SJSA1 (cell line): ENCODE results near the gene PTPRG. TPM values are rescaled to one million over a fixed set of nuclear protein-coding genes. Genes with fewer than 3 reads are reported as not detected.

Experiments
- DNase-seq, 2 experiments: peaks; one replicate each; pipeline ENCODE4 v3.0.0-alpha.2; 2015 to 2020; ENCODE audit warnings: low spot score in 2 of 2, low read depth in 1 of 2
- H3K27ac ChIP-seq: fragments of 250-450 bp; sonication (Bioruptor Pico); 2 replicates; pipeline ENCODE4 v1.5.1; 2020; ENCODE audit warnings: mild to moderate bottlenecking, moderate library complexity
- H3K27me3 ChIP-seq: fragments of 250-450 bp; sonication (Bioruptor Pico); replicated peaks from 2 replicates; pipeline ENCODE4 v1.5.1; 2020; ENCODE audit warnings: mild to moderate bottlenecking, moderate library complexity
- H3K36me3 ChIP-seq: fragments of 250-450 bp; sonication (Bioruptor Pico); 2 replicates; pipeline ENCODE4 v1.5.1; 2020; ENCODE audit warnings: mild to moderate bottlenecking
- H3K4me1 ChIP-seq: fragments of 250-450 bp; sonication (Bioruptor Pico); replicated peaks from 2 replicates; pipeline ENCODE4 v1.6.1; 2021; ENCODE audit warnings: mild to moderate bottlenecking
- H3K4me3 ChIP-seq: fragments of 250-450 bp; sonication (Bioruptor Pico); 2 replicates; pipeline ENCODE4 v1.5.1; 2020; ENCODE audit warnings: mild to moderate bottlenecking
- H3K9me3 ChIP-seq: fragments of 250-450 bp; sonication (Bioruptor Pico); replicated peaks from 2 replicates; pipeline ENCODE4 v1.5.1; 2020; ENCODE audit warnings: mild to moderate bottlenecking
- total RNA-seq: library from RNA; depleted of rRNA; stranded (reverse); fragments of >200 nt; shearing (Covaris generic); gene quantifications from 2 replicates; pipeline ENCODE4 v1.2.3, GENCODE V29; 2014

PTPRG gene
- total RNA-seq, 1 experiment from 2014 or later = 18.5 TPM

DNA sequence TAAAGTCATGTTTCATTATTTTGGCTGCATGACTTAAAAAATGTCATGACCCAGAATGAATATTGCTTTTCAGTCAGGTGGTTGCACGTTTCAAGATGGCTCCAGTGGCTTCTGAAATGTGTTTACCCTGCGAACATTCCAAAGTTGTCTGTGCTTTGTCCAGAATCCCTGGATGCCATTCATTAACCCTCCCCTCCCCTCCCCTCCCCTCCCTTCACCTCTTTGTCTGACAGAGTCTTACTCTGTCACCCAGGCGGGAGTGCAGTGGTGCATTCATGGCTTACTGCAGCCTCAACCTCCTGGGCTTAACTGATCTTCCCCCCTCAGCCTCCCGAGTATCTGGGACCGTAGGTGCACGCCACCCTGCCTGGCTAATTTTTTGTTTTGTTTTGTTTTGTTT, 308.0 kb downstream of the PTPRG start:
- no peaks in the 10 kb centered on the region for H3K27me3 ChIP-seq
- DNase-seq = no peak
- no peak overlapping the region for H3K27ac ChIP-seq
- no peak overlapping the region for H3K4me3 ChIP-seq
- H3K4me1 ChIP-seq = no peaks in the 10 kb centered on the region
- no peaks in the 10 kb centered on the region for H3K36me3 ChIP-seq
- no peaks in the 10 kb centered on the region for H3K9me3 ChIP-seq

DNA sequence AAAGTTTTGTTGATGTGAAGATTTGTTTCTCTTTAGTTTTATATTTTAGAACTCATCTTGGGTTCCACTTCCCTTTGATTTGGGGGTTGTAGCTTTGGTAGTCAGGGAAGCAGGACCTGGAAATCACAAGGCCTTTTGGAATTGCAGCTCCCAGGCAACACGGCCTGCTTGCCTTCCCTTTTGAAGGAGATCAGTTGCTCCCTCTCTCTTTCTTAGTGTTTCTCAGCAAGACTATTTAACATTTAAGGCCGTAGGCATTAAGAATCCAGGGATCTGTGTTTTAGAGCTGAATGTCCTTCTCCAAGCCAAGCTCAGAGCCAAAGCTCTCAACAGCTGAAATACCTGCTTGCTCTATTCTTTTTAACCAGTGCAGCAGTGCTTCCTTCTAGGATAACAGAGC, 310.3 kb downstream of the PTPRG start:
- Histone ChIP-seq H3K27ac (no peak overlapping the region), H3K27me3 (no peaks in the 10 kb centered on the region), H3K36me3 (no peaks in the 10 kb centered on the region), H3K4me1 (no peaks in the 10 kb centered on the region; the same call in 1 of the 2 replicates), H3K4me3 (no peak overlapping the region), H3K9me3 (no peaks in the 10 kb centered on the region)
- no peak for DNase-seq

DNA sequence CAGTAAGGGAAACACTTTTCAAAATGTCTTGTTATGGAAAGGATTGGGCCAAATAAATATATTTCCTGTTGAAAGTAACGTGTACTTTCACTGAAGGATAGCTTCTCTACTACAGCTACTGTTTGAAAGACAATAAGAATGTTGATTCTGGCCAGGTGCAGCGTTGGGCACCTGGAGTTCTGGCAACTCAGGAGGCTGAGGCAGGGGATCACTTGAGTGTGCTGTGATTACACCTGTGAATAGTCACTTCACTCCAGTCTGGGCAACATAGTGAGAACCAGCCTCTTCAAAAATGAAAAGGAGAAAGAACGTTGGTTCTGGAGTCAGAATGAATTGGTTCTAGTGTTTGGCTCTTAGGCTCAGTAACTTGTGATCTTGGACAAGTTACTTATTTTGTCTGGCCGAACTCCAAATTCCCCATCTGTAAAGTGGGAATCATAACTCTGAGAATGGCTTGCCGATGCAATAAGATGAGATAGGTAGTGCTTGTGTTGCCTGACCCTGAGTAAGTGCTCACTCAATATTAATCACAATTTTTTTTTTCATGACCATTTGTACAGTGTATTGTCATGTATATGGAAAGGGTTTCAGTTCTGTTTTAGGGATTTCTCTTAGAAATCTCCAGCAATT, 310.8 kb downstream of the PTPRG start:
- no peak overlapping the region for H3K27ac ChIP-seq
- no peaks in the 10 kb centered on the region for H3K36me3 ChIP-seq
- no peaks in the 10 kb centered on the region for H3K9me3 ChIP-seq
- no peak for DNase-seq
- H3K4me3 ChIP-seq = no peak overlapping the region
- H3K27me3 ChIP-seq = no peaks in the 10 kb centered on the region
- no peaks in the 10 kb centered on the region; the same call in 1 of the 2 replicates for H3K4me1 ChIP-seq

DNA sequence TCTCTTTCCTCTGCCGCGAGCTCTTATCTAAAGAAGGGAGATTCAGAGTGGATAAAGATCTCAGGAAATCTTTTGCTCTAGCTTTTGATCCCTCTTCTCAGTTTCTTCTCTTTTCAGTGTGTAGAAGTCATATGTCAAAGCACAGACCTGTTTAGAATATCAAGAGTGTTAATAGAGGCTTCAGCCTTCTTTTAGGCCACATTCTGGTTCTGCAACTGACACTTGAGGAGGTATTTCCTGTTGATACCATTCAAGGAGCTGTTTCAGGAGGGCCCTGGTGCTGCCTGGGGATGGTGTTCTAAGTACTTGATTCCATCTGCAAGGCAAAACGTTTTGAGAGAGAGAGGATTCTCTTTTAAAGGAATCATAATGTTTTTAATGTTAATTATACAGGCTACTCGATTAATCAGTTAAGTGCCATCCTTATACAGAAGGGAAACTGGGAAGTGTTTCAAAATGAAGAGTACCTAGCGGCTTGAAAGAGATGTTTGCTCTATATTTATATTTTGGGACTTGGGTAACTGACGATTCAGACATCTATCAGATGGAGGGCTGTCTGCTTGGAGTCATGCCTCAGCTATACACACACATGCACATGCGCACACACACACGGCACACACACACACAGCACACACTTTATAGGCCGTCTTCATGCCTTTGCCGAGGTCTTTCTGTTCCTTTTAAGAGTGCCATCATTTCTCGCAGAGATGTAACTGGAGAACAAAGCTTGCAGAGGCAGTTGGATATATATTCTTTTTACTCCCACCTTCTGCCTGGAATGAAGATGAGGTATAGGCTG, 313.9 kb downstream of the PTPRG start:
- Histone ChIP-seq H3K36me3 (no peaks in the 10 kb centered on the region), H3K27ac (no peak overlapping the region), H3K4me1 (no peaks in the 10 kb centered on the region; the same call in 1 of the 2 replicates), H3K4me3 (no peak overlapping the region), H3K9me3 (no peaks in the 10 kb centered on the region), H3K27me3 (no peaks in the 10 kb centered on the region)
- no peak for DNase-seq

DNA sequence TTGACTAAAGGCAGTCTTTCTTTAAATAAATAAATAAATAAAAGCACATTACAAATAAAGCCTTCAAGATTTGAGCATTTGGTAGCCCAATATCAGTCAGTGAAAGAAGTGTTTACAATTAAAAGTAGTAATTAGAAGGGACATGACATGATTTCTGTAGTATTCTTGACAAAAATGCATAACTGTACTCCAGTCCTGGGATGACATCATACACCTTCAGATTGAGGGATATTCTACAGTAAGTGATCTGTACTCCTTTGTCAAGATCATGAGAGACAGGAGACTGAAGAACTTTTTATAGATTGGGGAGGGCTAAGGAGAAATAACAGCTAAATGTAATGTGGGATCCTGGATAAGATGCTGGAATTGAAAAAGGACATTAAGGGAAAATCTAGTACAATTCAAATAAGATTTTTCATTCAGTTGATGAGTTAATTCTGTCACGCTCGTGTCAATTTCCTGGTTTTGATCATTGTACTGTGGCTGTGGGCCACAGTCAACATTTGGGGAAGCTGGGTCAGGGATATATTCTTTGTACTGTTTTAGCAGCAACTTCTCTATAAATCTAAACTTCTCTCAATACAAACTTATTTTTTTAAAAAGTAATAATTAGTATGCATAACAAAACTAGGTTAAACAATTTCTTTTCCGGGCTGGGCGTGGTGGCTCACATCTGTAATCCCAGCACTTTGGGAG, 314.8 kb downstream of the PTPRG start:
- no peaks in the 10 kb centered on the region for H3K36me3 ChIP-seq
- H3K4me3 ChIP-seq = no peak overlapping the region
- H3K9me3 ChIP-seq = no peaks in the 10 kb centered on the region
- DNase-seq = no peak
- no peak overlapping the region for H3K27ac ChIP-seq
- no peaks in the 10 kb centered on the region for H3K27me3 ChIP-seq
- no peaks in the 10 kb centered on the region; the same call in 1 of the 2 replicates for H3K4me1 ChIP-seq

DNA sequence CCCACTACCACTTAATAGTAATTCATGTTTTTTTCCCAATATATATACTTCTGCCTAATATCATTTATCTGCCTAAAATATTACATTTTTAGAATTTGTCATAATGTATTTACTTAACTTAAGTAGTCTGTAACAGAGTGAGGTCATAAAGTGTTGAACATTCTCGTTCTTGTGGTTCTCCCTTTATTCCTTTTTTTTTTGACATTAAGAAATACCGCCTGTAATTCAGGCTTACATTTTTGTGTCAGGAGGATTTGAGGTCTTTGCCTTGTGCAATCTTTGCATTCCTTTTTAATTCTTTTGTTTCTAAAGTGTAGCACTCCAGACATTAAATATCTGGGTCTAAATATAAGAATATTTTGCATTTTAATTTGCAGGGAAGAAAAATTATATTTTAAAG, 315.4 kb downstream of the PTPRG start:
- H3K27me3 ChIP-seq = no peaks in the 10 kb centered on the region
- H3K36me3 ChIP-seq = no peaks in the 10 kb centered on the region
- no peak overlapping the region for H3K4me3 ChIP-seq
- H3K9me3 ChIP-seq = no peaks in the 10 kb centered on the region
- no peak overlapping the region for H3K27ac ChIP-seq
- no peak for DNase-seq
- H3K4me1 ChIP-seq = no peaks in the 10 kb centered on the region; the same call in 1 of the 2 replicates

DNA sequence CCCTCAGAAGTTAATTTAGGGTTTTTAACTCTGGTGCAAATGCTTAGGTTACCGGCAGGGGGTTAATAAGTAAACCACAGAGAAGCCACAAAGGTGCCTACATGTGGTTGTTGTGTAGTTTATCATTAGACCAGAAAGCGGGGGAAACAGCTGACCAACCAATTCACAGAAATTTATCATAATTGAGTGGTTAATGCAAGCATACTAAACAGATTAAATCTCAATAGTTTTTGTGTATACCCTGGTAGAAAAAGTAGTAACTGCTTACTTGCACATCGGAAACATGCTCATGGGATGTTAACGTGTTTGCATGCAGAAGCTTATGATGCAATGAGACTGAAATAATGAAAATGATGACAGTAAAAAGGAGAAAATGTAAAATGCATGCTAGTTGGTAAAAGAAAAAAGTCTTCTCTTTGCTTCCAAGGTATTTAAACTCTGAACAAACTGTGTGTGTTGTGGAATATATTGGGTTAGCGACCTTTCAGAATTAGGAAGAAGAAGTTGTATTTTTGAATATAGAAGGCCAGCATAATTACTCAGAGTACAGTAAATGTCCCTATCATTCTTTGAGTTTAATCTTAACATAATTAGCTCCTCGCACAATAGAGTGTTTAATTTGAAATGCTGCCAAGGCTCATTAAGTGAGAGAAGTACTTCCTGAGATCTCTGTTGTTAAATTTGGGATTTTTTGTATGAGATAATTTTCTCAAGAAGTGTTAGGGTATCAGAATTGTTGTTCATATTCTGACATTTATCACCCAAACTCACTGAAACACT, 316.2 kb downstream of the PTPRG start:
- H3K4me3 ChIP-seq = no peak overlapping the region
- H3K36me3 ChIP-seq = no peaks in the 10 kb centered on the region
- no peaks in the 10 kb centered on the region for H3K9me3 ChIP-seq
- H3K4me1 ChIP-seq = no peaks in the 10 kb centered on the region; the same call in 1 of the 2 replicates
- no peak for DNase-seq
- H3K27ac ChIP-seq = no peak overlapping the region
- no peaks in the 10 kb centered on the region for H3K27me3 ChIP-seq

DNA sequence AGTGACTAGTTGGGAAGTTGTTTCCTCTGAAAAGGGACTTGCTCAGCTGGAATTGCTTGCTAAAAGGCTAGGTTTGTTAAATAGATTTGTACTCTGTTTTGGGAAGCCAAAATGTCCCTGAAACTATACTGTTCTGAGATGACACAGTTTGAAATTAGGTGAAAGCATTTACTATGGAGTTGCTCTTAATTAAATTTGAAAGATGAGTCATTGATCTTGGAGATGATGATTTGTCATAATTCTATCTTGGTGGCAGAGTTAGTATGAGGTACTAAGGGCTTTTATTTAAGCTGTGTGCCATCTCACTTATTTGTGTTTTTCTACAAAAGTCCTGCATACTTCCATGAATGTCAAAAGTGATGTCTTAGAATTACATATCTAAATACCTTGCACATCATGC, 320.9 kb downstream of the PTPRG start:
- H3K27ac ChIP-seq = no peak overlapping the region
- H3K4me1 ChIP-seq = no peaks in the 10 kb centered on the region
- no peaks in the 10 kb centered on the region for H3K9me3 ChIP-seq
- H3K36me3 ChIP-seq = no peaks in the 10 kb centered on the region
- DNase-seq = no peak
- H3K4me3 ChIP-seq = no peak overlapping the region
- no peaks in the 10 kb centered on the region for H3K27me3 ChIP-seq

DNA sequence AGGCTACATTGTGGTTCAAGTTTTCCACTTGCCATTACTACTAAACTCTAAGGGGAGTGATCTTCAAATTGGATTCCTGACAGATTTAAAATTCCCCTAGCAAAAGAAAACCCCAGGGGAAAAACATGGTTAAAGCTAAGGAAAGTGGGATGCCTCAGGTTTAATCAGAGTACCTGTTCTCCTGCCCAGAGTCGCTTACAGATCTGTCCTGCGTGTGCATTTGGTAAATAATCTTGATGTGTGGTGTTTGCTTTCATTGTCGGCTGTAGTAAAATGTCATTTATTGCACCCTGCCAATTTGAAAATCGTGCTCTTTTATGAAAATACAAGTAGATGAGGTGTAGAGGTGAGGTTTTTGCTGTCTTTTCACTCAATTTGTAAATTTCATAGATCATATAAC, 323.4 kb downstream of the PTPRG start:
- no peaks in the 10 kb centered on the region for H3K27me3 ChIP-seq
- H3K4me1 ChIP-seq = no peaks in the 10 kb centered on the region
- H3K9me3 ChIP-seq = no peaks in the 10 kb centered on the region
- DNase-seq = no peak
- H3K27ac ChIP-seq = no peak overlapping the region
- H3K36me3 ChIP-seq = no peaks in the 10 kb centered on the region
- H3K4me3 ChIP-seq = no peak overlapping the region

DNA sequence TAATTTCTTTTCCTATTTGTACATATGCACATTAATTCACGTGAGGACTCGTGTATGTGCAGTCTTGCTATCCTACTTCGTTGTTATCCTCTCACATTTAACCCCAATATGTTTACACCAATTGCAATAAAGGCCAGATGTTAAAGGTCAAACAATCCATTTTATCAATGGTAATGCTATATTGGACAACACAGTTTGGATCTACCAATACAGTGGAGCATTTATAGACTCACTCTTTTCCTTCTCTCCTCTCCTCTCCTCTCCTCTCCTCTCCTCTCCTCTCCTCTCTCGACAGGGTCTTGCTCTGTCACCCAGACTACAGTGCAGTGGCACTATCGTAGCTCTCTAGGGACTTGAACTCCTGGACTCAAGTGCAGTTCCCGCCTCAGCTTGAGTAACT, 324.0 kb downstream of the PTPRG start:
- no peaks in the 10 kb centered on the region for H3K36me3 ChIP-seq
- no peak overlapping the region for H3K27ac ChIP-seq
- H3K4me1 ChIP-seq = no peaks in the 10 kb centered on the region
- H3K27me3 ChIP-seq = no peaks in the 10 kb centered on the region
- no peak overlapping the region for H3K4me3 ChIP-seq
- no peaks in the 10 kb centered on the region for H3K9me3 ChIP-seq
- DNase-seq = no peak

DNA sequence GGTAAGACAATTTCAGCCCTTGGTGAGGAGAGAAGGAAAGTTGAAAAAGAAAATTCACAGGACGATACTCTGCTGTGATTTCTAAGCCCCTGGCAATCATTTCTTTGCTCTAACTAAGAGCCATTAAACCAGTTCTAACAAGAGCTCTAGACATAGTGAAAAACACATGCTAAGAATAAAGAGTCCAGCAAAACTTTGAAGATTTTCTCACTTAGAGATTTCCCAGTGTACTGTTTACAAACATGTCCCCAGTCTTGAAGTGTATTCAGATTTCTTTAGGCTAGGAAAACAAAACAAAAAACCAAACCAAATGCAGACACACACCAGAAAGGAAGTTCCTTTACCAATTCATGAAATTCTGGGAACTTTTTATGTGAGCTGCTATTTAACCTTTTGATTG, 325.8 kb downstream of the PTPRG start:
- no peak for DNase-seq
- H3K27me3 ChIP-seq = no peaks in the 10 kb centered on the region
- H3K4me3 ChIP-seq = no peak overlapping the region
- no peaks in the 10 kb centered on the region for H3K36me3 ChIP-seq
- H3K27ac ChIP-seq = no peak overlapping the region
- H3K9me3 ChIP-seq = no peaks in the 10 kb centered on the region
- no peaks in the 10 kb centered on the region for H3K4me1 ChIP-seq

DNA sequence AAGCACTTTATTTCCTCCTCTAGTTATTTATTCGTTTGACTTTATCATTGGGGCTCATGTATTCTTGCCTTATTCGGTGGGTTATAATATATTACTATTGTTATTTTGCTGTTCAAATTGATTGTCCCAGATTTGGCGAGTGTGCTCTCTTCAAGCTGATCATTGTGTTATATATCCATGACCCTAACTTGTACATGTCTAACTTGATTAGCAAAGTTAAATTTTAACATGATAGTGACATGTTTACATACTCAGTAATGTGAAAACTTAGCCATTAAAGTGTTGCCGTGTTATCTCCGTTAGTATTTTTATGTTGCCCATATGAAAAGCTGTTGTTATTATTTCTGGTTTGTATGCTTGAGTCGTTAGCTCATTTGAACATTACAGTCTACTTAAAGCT, 327.9 kb downstream of the PTPRG start:
- no peak overlapping the region for H3K27ac ChIP-seq
- H3K9me3 ChIP-seq = no peaks in the 10 kb centered on the region
- DNase-seq = no peak
- H3K36me3 ChIP-seq = no peaks in the 10 kb centered on the region
- H3K27me3 ChIP-seq = no peaks in the 10 kb centered on the region
- H3K4me3 ChIP-seq = no peak overlapping the region
- no peaks in the 10 kb centered on the region for H3K4me1 ChIP-seq

DNA sequence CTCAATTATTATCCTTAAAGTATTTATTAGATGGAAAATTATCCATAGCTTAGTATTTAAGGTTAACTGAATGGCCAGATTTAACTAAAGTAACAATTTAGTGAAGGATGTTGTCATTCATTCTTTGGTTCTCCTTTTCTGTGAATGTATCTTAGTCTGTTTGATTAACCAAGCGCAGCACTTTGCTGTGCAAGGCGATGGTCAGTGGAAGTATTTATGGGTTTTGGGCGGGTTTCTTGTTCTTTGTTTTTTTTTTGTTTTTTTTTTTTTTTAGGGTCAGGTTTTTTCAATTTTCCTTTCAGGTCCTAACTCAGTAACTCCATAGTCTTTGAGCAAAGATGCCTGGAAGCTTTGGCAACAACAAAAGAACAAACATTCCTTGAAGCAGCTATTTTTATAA, 328.8 kb downstream of the PTPRG start:
- H3K36me3 ChIP-seq = no peaks in the 10 kb centered on the region
- no peaks in the 10 kb centered on the region for H3K9me3 ChIP-seq
- H3K4me1 ChIP-seq = peaks cover 3% of the 10 kb centered on the region
- no peaks in the 10 kb centered on the region for H3K27me3 ChIP-seq
- H3K27ac ChIP-seq = no peak overlapping the region
- H3K4me3 ChIP-seq = no peak overlapping the region
- no peak for DNase-seq
